ENCODE measurements around the gene GCK.
"Not testable (repeated sequence)": the region's sequence is repeated elsewhere in the genome, so short reads cannot be mapped to it uniquely, and the experiment has no call there.

The GCK gene

DNA sequence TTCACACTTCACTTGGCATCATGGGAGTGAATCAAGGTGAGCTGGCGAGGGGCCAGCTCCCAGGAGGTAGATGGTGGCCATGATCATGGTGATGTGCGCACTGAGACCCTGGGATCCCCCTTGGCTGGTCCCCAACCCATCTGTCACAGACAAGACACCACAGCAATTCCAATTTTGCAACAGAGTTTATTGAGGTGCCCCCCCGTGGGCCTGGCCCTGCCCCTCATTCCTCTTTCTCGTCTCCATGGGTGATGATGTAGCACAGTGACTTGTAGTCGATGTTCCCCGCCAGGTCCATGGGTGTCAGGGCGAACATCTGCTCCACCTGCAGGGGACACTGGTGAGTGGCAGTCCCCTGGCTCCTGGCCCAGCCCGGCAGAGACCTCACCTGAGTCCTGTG, 50.5 kb downstream of the GCK start:
- no peak for DNase-seq

DNA sequence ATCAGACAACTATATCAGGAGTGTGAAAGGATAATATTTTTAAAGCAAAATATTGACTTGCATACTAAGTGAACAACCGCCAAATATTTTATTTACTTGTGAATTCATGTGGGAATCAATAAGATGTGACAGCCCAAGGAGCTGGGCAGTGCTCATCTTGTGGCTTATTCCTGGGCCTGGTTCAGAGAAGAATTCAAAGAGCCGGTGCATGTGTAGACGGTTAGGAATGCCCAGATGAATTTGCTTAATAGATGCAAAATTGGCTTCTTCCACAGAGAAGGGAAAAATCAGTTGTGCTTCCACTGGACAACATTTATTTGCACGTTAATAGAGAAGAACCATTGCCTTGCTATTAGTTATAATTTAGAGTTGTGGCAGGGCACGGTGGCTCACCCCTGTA, 52.5 kb downstream of the GCK start:
- DNase-seq: no peak

DNA sequence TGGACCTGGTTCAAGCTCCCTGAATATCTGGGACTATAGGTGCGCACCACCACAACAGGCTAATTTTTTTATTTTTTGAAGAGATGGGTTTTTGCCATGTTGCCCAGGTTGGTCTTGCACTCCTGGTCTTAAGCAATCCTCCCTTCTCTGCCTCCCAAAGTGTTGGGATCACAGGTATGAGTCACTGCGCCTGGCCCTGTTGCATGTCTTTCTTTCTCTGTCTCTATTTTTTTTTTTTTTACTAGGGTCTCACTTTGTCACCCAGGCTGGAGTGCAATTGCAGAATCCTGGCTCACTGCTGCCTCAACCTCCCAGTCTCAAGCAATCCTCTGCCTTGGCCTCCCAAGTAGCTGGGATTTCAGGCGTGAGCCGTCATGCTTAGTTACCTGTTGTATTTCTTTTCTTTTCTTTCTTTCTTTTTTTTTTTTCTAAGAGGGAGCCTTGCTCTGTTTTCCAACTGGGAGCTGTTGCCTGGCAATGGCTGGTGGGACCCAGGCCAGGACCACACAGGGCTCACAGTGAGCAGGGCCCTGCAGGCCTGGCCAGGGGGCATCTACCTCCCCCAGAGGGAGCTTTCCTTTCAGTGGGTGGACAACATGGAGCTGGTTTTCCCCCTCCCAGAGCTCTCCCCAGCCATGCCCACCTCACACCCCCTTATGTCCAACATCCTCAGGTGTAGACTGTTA, 54.2 kb downstream of the GCK start:
- DNase-seq: no peak

DNA sequence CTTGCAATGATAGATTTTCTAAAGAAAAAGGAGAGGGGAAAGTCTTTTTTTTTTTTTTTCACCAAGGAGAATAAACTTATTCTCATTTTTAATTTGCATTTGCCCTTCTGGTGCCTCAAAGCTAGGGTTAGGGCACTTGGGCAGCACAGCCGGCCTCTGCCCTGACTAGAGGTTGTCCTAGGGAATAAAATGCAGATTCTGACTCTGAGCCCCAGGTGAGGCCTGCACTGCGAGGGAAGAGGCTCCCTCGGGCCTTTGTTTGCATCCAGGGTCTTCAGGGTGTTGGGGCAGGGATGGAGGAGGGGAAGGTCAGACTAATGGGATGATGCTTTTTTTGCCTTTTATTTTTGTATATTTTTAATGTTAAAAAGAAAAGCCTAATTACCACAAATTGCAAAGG, 55.9 kb downstream of the GCK start:
- DNase-seq: no peak

DNA sequence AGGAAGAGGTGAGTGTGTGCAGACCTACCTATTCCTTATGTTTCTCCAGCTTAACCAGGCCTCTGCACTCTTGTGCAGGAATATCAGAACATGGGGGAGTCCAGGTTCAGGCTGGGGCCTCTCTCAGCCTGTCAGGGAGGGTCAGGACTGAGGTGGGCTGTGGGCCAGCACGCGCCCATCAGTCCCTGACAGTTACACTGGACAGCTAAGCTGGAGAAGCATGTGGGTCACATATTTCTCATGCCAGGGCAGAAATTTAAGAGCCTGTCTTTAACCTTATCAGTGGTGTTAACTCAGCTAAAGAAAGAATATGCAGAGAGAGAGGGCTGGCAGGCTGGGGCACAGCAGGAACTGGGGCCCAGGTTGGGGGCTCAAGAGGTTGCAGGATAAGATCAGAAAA, 57.2 kb downstream of the GCK start:
- DNase-seq: no peak

DNA sequence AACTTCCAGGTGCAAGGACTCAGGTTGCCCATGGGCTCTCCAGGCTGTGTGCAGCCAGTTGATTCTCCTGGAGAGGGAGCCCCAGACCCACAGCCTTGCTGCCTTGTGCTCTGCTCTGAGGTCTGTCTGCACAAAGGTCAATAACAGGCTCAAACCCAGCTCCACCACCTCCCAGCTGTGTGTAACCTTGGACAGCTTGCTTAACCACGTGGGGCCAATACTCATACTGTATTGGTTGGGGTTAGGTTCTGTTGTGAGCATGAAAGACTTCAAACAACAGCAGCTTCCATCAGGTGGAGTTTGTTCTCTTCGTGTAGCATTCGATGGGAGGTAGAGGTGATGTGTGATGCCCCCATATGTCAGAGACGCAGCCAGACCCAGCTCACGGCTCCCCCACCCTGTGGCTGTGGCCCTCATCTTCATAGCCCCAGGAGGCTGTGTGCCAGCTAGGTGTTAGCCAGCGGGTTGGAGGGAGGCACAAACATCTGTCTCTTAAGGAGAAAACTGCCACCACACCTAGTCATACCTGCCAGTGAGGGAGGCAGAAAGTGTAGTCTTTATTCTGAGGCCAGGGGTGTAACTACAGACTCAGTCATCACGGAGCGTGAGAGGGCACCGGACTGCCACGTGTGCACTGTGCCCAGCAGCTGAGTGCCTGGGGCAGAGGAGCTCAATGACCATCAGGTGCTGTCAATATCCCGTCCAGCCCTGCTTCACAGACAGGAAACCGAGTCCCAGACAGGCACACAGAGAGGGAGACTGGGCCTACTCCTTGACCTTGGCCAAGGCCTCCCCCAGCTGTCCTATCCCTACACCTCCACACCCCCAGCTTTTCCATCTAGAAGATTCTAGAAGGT, 57.8 kb downstream of the GCK start:
- no peak for DNase-seq

DNA sequence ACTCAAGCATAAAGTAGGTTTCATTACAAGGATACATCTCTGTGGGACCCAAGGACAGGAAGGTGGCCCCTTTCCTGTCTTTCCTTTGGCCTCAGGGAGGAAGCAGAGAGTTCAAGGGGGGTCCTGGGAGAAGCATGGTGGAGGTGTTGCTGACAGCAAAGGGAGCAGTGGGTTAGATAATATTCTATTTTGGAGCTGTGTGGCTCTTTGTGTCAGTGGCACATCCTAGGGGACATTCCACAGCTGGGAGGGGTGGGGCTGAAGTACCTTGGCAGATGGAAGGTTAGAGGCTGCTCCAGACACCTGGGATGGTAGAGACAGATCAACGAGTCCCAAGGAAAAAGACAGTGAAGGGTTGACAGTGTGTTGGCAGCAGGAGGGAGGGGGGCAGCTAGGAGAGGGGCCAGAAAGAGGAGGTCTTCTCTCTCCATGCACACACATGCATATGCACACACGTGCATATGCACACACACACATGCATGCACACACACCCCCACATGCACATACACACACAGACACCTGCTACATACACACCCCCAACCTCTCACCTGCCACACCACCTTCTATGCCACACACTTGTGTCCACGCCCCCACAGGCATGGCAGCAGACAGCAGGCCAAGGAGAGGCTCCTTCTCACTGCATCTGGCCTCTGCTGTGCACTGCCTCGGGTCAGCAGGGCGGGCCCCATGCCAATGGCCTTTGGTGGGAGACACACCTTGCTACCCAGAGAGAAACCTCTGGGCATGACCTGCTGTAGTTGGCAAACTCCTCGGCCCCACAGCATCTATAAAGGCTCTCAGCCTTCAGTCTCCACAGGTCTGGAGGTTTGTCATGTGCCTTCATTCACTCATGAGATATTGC, 60.3 kb downstream of the GCK start:
- no peak for DNase-seq

DNA sequence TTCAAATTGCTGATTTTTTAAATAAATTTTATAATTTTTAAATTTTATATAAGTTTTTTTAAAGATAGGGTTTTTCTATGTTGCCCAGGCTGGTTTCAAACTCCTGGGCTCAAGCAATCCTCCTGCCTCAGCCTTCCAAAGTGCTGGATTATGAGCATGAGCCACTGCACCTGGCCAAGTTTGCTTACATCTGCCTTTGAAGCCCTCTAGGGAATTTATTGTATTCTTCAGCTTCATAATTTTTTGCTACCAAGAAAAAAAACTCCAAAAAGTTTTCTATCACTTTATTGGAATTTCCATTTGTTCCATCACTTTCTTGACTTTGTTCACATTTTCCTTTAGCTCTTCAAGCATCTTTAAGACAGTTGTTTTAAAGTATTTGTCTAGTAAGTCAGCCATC, 62.1 kb downstream of the GCK start:
- DNase-seq: no peak

DNA sequence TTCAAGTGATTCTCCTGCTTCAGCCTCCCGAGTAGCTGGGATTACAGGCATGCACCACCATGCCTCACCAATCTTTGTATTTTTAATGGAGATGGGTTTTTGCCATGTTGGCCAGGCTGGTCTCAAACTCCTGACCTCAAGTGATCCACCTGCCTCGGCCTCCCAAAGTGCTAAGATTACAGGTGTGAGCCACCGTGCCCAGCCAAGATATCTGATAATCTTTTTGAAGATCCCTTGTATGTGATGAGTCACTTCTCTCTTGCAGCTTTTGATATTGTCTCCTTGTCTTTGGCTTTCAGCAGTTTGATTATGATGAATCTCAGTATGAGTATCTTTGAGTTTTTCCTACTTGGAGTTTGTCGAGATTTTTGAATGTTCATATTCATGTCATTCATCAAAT, 62.7 kb downstream of the GCK start:
- not testable (repeated sequence) for DNase-seq

DNA sequence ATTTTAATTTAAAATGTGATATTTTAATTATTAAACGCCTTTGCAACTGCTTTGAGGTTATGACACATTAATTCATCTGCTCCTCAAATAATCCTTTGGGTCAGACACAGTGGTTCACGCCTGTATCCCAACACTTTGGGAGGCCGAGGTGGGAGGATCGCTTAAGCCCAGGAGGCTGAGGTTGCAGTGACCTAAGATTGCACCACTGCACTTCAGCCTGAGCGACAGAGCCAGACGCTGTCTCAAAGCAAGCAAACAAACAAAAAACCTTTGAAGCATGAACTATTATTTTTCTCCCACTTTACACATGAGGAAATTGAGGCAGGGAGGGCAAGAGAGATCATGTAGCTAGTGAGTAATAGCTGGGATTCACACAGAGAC, 64.4 kb downstream of the GCK start:
- no peak for DNase-seq

DNA sequence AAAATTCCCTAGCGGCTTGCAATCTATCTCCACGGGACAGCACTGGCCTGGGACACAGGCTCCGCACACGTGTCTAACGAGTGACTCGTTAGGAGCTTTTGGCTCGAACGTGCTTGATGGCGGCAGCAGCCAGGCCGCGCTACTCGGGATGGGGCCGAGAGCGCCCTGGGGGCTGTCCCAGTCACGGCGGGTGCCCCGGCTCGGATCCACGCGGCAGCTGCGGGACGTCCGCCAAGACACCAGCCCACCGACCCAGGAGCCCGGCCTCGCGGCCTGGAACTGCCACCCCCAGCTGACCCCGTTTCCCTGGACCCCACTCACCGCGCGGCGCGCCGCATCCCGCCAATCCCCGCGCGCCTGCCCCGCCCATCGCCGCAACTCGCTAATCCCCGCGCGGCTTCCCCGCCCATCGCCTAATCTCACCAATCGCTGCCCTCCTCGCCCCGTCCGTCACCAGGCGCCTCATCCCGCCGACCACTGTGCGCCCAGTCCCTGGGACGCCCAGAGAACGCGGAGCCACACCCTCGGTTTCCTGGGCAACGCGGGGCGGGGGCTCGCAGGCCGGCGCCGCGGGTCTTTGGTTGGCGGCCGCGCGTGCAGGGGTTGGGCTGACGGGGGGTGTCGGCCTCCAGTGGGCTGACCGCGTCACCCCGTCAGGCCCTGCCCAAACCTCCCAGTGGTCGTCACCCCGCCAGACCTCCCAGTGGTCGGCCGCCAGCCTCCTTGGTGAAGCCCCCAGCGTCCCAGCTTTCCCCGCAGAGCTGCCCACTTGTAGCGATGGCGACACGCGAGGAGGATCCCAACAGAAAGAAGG, 65.8 kb downstream of the GCK start, which contains the start of gene POLD2:
TSS of gene POLD2 (minus strand) at position 359 of the 814 bp plus-strand sequence. CDS start 1,495 bp downstream, outside the sequence.
- peak; percentile 96 for DNase-seq

DNA sequence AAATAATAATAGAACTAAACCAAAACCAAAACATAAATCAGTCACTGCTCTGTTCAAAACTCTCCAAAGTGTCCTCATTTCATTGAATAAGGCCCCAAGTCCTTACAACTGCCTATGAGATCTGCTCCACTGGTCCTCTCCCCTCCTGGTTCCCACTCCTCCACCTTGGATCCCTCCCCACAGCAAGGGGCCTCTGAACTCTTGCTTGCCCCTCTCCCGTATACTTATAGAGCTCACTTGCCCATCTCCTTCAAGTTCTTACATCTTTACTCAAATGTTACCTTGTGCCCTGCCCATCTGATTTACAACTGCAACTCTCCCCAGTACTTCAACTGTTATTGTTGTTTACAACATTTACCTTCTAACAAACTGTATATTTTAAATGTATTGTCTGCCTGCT, 66.7 kb downstream of the GCK start:
- no peak for DNase-seq

DNA sequence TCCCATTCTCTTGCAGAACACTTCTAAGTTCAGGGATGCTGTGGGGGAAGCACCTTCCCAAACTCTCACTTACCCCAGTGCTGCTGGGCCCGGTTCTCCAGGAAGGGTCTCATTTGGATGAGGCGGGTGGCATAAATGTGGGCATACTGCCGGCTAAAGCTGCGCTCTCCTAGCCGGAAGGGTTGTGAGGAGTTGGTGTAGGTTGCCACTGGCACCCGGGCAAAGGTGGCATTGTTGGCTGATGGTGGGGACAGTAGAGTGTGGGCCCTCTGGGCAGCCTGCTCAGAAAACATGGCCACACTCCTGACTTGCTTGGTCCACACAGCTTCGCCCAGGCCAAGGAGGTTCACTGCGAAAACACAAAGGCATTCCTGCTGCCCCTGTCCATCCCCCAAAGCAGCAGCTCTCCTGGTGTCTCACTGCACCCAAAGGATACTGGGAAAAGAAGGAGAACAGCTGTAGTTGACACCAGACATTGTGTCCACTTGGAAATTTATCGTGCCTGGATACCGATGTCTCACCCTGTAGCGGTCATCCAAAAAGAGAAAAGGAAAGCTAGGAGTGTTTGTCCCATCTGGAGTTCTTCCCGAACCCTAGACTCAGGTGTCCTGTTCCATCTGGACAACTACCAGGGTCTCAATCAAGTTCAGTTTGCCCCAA, 67.3 kb downstream of the GCK start:
- DNase-seq: no peak

DNA sequence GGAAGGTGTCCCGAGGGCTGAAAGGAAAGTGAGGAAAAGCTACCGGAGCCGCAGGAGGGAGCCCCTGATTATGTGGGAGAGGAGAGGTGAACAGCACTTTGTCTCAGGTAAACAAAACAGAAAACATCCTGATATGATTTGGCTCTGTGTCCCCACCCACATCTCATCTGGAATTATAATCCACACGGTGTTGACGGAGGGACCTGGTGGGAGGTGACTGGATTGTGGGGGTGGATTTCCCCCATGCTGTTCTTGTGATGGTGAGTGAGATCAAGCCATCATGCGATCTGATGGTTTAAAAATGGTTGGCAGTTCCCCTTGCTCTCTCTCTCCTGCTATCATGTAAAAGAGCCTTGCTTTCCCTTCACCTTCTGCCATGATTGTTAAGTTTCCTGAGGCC, 68.8 kb downstream of the GCK start:
- DNase-seq: no peak

DNA sequence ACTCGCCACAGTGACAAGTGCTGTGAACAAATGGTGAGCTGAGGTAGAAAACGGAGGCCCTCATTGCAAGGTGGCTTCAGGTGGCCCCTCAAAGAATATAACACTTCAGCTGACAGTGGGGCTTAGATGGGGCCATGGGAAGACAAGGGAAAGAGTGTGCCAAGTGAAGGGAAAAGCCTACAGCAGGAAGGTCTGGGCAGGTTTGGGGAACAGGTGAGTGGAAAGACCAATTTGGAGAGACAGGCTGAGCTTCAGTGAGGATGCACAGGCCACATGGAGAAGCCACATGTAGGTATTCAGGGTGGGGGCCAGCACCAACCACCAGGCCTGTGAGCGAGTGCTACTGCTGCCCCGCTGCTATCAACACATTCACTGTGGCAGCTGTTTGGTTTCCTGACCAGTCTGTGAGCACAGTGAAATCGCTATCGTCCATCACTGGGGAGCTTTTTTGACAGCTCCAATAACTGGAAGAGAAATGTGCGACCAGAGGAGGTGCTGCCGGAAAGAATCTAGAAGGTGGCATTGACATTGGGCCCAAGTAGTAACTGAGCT, 69.3 kb downstream of the GCK start:
- DNase-seq: no peak

DNA sequence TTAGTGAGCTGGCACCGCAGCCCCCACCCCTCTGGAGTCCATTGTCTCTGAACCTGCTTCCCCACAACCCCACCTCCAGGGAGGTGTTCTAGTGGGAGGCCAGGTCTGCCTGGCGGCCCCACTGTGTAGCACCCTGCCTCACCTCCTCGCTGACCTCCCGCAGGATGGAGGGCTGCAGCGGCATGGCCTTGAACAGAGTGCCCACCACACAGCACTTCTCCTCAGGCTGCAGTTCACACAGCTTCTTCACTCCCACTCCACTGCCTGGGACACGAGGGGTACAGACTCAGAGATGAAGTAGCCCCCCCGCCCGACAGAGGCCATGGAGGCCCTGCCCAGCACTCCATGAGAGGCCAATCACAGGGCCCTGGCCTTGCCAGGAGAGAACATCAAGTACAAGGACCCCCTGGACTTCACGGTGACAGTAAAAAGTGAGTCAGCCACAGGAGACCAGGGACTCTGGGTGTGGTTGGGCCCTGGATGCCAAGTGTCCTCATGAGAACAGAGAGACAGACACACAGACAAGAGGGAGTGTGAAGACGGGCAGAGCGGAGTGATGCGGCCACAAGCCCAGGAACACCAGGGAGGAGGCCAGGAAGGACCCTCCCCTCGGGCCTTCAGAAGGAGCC, 71.3 kb downstream of the GCK start:
- no peak for DNase-seq

DNA sequence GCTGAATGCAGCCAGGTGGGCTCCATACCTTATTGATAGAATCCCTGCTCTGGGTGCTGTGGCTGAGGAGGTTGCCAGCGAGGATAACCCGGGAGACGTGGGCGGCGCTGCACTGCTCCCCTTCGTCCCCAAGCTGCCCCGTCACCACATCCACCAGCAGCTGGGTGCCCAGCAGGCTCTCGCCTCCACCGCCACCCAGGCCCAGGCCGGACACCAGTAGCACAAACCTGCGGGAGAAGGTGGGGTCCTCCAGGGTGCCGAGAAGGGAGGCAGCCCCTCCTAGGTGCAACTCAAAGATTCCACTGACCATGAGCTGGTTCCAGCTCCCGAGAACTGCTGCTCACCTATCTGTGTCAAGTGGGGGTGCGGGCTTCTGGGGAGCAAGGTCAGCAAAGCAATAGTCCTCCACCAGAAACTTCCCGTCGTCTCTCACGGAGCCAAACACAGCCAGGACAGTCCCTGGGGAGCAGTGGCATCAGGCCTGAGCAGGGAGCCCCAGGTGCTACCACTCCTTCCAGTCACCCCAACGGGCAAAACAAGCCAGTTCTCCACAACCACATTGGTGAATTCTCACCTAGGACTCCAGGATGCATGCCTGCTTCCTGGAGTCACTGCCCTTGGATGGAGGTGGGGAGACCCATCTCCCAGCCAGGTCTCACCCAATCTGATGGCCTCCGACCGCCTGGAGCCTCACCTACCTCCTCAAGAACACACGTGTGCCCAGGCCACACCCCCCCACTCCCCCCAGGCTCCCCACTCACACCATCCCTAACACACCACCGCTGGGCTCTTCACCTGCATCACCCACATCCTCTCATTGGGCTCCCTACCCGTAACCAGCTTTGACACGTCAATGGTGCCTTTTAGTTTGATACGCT, 72.2 kb downstream of the GCK start:
- DNase-seq: no peak

DNA sequence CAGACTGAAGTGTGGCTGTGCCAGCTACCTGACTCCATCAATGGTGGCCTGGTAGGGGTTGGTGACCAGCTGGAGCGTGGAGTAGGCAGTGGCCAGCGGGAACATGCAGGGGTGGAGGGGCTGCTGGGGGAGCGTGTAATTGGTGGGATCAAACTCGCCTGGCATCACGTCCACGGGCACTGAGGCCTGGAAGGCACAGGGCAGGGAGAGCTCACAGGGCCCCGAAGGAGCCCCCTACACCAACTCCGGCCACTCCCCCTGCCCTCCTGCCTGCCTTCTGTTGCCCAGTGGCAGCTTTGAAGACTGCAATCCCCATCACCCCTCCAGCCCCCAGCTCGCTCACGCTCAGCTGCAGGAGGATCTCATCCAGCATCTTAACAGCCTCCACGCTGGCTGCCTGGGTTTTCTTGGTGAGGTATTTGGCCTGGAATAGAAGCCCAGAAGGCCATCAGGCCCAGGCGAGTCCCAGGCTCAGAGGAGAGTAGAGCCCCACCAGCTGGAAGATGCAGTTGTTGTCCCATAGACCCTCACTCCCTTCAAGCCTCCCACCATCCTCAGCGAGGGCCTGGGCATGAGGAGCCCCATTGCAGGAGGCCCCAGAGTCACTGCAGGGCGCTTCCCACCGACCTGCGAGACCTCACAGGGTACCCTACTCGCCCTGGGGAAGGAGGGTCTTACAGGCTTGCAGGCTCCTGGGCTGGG, 73.0 kb downstream of the GCK start:
- no peak for DNase-seq

DNA sequence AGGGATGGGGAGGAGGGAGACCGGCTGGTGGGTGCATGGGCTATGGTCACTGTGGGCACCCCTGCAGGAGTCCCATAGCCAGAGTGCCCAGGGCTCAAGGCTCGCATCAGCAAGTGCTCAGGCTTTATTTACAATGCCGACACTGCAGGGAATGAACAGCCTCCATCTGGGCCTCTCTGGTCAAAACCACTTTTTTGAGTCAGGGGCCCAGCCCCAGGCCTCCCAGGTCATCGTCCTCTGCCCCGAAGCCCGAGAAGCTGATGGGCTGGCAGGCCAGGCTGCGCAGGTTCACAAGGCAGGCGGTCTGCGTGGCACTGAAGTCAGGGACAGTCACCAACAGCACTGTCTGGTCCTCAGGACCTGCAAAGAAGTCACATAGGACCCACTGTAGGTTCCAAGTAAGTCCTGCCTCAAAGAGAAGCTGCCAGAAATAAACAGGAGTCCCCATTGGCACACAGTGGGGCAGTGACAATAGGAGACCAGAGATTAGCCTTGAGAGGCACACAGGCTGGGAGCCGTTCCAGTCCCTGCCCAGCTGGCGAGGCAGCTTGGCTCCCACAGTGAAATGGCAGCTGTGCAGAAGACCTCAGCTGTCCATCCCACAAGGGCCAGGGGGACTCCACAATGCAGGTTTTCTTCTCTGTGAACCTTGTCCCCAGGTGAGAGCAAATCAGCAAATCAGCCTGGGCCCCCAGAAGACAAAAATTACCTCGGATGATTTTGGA, 74.5 kb downstream of the GCK start:
- no peak for DNase-seq

Measured in activated effector memory CD4-positive, alpha-beta T cell treated with Interleukin-2 at 50 U/mL for 16 hours (primary cell).